ENCODE measurements around the gene JMJD8.

JMJD8 gene

DNA sequence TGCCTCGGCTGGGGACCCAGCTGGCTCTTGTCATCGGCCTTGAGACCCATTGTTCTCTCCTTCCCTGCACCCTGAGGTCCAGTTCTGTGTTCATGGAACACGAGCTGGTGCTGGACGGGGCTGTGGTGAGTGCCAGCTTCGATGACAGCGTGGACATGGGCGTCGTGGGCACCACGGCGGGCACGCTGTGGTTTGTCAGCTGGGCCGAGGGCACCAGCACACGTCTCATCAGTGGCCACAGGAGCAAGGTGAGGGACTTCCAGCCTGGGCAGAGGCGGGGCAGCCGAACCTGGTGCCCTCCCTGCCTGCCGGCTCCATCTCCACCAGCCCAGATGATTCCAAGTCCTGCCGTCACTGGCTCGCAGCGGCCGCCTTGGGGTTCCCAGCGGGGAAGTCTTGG lies 21.5 kb downstream of the JMJD8 start:
- no peak overlapping the region for H3K4me2 ChIP-seq
- H3K9ac ChIP-seq = peak overlapping the region in 3 of 11 experiments; percentile 8 to 59 (median 19); a peak in 4 of 22 replicates
- no peaks in the 10 kb centered on the region for H3K27me3 ChIP-seq
- peaks cover 0 to 38% (median 0%) of the 10 kb centered on the region in 11 experiments; a peak in 4 of 22 replicates for H4K20me1 ChIP-seq
- H3K4me3 ChIP-seq = no peak overlapping the region
- no peak for TF ChIP-seq Cebpa-rat (IDR thresholded peaks at IDR 0.05)
- H3K27ac ChIP-seq = no peak overlapping the region
- H3K4me1 ChIP-seq = peaks cover 20 to 56% (median 41%) of the 10 kb centered on the region in 10 experiments
- H3K9me3 ChIP-seq (replicated peaks in 1 of 11) = no peaks in the 10 kb centered on the region
- H3K36me3 ChIP-seq = peaks cover 0 to 47% (median 20%) of the 10 kb centered on the region in 11 experiments; a peak in 19 of 22 replicates

DNA sequence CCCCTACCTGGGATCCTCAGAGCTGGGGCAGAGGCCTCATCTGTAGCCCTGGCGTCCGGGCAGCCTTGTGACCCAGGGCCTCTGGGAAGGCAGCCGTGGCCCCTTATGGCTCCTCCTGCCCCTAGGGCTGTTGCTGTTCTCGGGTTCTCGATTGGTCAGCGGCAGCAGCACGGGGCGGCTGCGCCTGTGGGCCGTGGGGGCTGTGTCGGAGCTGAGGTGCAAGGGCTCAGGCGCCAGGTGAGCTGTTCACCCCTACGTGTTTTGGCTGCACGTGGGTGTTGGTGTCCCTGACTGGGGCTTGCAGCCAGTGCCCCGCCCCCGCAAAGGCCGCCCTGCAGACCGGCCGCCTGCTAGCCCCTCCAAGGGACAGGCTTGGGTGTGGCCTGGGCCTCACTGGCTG lies 22.0 kb downstream of the JMJD8 start:
- Histone ChIP-seq H3K27ac (0 out of 22 replicates have a peak overlapping the region, but pooled peaks of 1 of the 11 experiments have one; percentile 46), H3K9me3 (replicated peaks in 1 of 11) (no peaks in the 10 kb centered on the region), H3K4me3 (no peak overlapping the region), H3K27me3 (no peaks in the 10 kb centered on the region), H3K4me1 (peaks cover 15 to 51% (median 36%) of the 10 kb centered on the region in 10 experiments), H4K20me1 (peaks cover 0 to 43% (median 0%) of the 10 kb centered on the region in 11 experiments; a peak in 5 of 22 replicates), H3K4me2 (no peak overlapping the region), H3K9ac (peak overlapping the region in 5 of 11 experiments; percentile 8 to 64 (median 44); a peak in 6 of 22 replicates), H3K36me3 (peaks cover 0 to 52% (median 25%) of the 10 kb centered on the region in 11 experiments; a peak in 20 of 22 replicates)
- no peak for TF ChIP-seq Cebpa-rat (IDR thresholded peaks at IDR 0.05)

GRCh38 chr16:661184-661821 lies 22.8 kb downstream of the JMJD8 start:
- Histone ChIP-seq H3K27me3 (no peaks in the 10 kb centered on the region), H3K4me3 (no peak overlapping the region), H3K4me2 (peak overlapping the region; percentile 31 to 70 (median 55); a peak in 19 of 22 replicates), H4K20me1 (peaks cover 0 to 51% (median 0%) of the 10 kb centered on the region in 11 experiments; a peak in 5 of 22 replicates), H3K36me3 (peaks cover 0 to 54% (median 33%) of the 10 kb centered on the region in 11 experiments; a peak in 20 of 22 replicates), H3K9me3 (replicated peaks in 1 of 11) (no peaks in the 10 kb centered on the region), H3K9ac (peak overlapping the region in 9 of 11 experiments; percentile 22 to 64 (median 54); a peak in 15 of 22 replicates), H3K4me1 (peaks cover 14 to 43% (median 29%) of the 10 kb centered on the region in 10 experiments), H3K27ac (peak overlapping the region in 6 of 11 experiments; percentile 1 to 56 (median 50); a peak in 7 of 22 replicates)
- no peak for TF ChIP-seq Cebpa-rat (IDR thresholded peaks at IDR 0.05)

GRCh38 chr16:660459-661183 lies 23.5 kb downstream of the JMJD8 start:
- no peak for TF ChIP-seq Cebpa-rat (IDR thresholded peaks at IDR 0.05)
- no peaks in the 10 kb centered on the region for H3K9me3 ChIP-seq (replicated peaks in 1 of 11)
- 0 out of 20 replicates have a peak overlapping the region, but pooled peaks of 2 of the 10 experiments have one; percentile 20 to 34 for H3K4me3 ChIP-seq
- no peaks in the 10 kb centered on the region for H3K27me3 ChIP-seq
- H3K27ac ChIP-seq = peak overlapping the region in 7 of 11 experiments; percentile 29 to 56 (median 50); a peak in 14 of 22 replicates
- peaks cover 0 to 58% (median 38%) of the 10 kb centered on the region in 11 experiments; a peak in 20 of 22 replicates for H3K36me3 ChIP-seq
- H3K4me2 ChIP-seq = peak overlapping the region; percentile 39 to 82 (median 64)
- H3K4me1 ChIP-seq = peaks cover 14 to 42% (median 29%) of the 10 kb centered on the region in 10 experiments
- H3K9ac ChIP-seq = peak overlapping the region in 10 of 11 experiments; percentile 22 to 64 (median 54); a peak in 17 of 22 replicates
- peaks cover 0 to 54% (median 0%) of the 10 kb centered on the region in 11 experiments; a peak in 5 of 22 replicates for H4K20me1 ChIP-seq

DNA sequence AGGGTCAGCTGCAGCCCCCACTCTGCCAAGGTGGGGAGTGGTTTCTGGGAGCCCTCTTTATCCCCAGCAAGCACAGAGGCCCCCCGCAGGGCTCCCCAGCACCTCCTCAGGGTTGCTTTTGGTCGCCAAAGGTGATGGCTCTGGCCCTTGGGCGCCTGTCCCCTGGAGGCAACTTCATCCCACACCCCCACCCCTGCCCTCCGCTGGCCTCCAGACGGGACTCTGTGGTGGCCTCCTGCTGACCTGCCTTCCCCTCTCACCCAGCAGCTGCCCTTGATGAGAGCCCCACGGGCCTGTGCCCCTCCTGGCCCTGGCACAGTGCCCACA lies 24.0 kb downstream of the JMJD8 start:
- Histone ChIP-seq H3K27ac (peak overlapping the region in 7 of 11 experiments; percentile 29 to 53 (median 48); a peak in 12 of 22 replicates), H3K36me3 (peaks cover 0 to 63% (median 43%) of the 10 kb centered on the region in 11 experiments; a peak in 20 of 22 replicates), H3K4me1 (peaks cover 14 to 38% (median 29%) of the 10 kb centered on the region in 10 experiments), H3K27me3 (no peaks in the 10 kb centered on the region), H4K20me1 (peaks cover 0 to 60% (median 0%) of the 10 kb centered on the region in 11 experiments; a peak in 5 of 22 replicates), H3K4me3 (0 out of 20 replicates have a peak overlapping the region, but pooled peaks of 1 of the 10 experiments have one; percentile 34), H3K9me3 (replicated peaks in 1 of 11) (no peaks in the 10 kb centered on the region), H3K9ac (peak overlapping the region in 8 of 11 experiments; percentile 17 to 54 (median 36); a peak in 14 of 22 replicates), H3K4me2 (peak overlapping the region; percentile 39 to 82 (median 63); a peak in 21 of 22 replicates)
- TF ChIP-seq Cebpa-rat (IDR thresholded peaks at IDR 0.05) = no peak

GRCh38 chr16:659618-660017 lies 24.5 kb downstream of the JMJD8 start:
- H3K4me3 ChIP-seq = no peak overlapping the region
- H4K20me1 ChIP-seq = peaks cover 0 to 64% (median 0%) of the 10 kb centered on the region in 11 experiments; a peak in 5 of 22 replicates
- H3K27ac ChIP-seq = 0 out of 22 replicates have a peak overlapping the region, but pooled peaks of 1 of the 11 experiments have one; percentile 35
- H3K27me3 ChIP-seq = no peaks in the 10 kb centered on the region
- H3K9me3 ChIP-seq (replicated peaks in 1 of 11) = no peaks in the 10 kb centered on the region
- peaks cover 14 to 33% (median 29%) of the 10 kb centered on the region in 10 experiments for H3K4me1 ChIP-seq
- H3K4me2 ChIP-seq = peak overlapping the region in 3 of 11 experiments; percentile 68 to 82 (median 75); a peak in 3 of 22 replicates
- H3K9ac ChIP-seq = peak overlapping the region in 2 of 11 experiments; percentile 30 to 38; a peak in 1 of 22 replicates
- peaks cover 0 to 68% (median 45%) of the 10 kb centered on the region in 11 experiments; a peak in 20 of 22 replicates for H3K36me3 ChIP-seq
- TF ChIP-seq Cebpa-rat (IDR thresholded peaks at IDR 0.05) = no peak

DNA sequence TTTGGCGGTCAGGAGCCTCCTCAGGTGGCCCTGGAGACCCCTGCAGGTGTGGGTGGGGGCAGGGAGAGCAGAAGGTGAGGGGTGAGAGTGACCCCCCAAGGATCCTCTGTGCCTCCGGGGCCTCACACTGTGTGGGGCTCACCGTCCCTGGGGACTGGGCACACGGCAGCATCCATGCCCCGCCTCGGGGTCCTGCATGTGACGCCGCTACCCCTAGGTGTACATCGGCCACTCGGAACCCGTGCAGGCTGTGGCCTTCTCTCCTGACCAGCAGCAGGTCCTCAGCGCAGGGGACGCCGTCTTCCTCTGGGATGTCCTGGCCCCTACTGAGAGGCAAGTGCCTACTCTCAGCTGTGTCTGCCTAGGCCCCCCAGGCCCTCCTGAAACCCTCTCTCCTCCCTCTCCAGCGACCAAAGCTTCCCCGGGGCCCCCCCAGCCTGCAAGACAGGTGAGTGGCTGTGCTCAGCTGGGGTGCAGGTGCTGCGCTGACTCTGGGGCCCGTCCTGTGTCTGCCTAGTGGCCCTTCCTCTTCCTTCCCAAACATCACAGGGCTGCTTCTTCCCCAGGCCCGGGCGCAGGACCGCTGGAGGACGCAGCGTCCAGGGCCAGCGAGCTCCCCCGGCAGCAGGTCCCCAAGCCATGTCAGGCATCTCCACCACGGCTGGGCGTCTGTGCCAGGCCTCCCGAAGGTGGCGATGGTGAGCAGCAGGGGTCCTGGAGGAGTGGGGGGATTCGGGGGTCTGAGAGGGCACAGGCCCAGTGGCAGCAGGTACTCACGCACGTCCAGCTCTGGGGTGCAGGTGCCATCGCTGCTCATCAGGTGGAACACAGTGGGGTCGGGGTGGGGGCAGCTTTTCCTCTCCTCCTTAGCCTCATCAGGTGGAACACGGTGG lies 25.2 kb downstream of the JMJD8 start:
- Histone ChIP-seq H3K4me1 (peaks cover 14 to 27% (median 24%) of the 10 kb centered on the region in 10 experiments), H3K27me3 (no peaks in the 10 kb centered on the region), H3K4me2 (no peak overlapping the region), H3K9ac (no peak overlapping the region), H4K20me1 (peaks cover 0 to 64% (median 0%) of the 10 kb centered on the region in 11 experiments; a peak in 5 of 22 replicates), H3K9me3 (replicated peaks in 1 of 11) (no peaks in the 10 kb centered on the region), H3K4me3 (no peak overlapping the region), H3K27ac (no peak overlapping the region), H3K36me3 (peaks cover 0 to 74% (median 47%) of the 10 kb centered on the region in 11 experiments; a peak in 20 of 22 replicates)
- no peak for TF ChIP-seq Cebpa-rat (IDR thresholded peaks at IDR 0.05)
